HG02970 (cell line): ENCODE measurements around the gene AIFM2.

ENCODE experiments used
- ATAC-seq: cut with Tn5 transposase; IDR thresholded peaks from one replicate; pipeline ENCODE4 v1.9.1; 2021; ENCODE audit warnings: mild to moderate bottlenecking, moderate library complexity, moderate number of reproducible peaks; ENCODE audit not compliant: unreplicated experiment, low FRiP score

The AIFM2 gene

DNA sequence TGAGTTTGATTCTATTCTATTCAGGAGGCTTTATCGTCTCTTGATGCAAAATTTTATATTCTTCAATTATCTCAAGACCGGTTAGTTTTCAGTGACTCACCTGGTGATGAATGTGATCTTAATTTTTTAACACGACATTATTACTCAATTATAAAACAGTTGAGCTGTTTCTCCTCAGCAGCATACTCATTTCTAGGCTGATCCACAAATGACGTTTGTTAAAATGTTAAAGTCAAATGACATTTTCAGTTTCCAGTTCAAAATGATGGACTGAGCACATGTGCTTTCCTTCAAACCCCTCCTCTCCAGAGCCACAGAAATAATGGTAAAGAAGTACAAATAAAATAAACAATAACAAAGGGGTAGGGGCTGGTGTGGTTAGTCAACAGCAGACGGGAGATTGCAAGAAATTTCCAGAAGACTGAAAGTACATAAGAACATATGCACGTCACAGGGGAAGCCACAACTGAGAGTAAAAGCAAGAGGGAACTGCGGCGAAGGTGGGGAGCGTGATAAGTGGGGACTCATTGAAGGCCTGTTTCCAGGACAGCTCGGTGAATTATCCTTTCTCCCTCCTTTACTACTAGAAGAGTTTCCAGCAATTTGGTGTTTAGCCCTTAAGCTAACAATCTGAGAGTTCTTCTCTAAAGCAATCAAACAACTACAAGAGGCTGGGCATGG, 69.1 kb downstream of the AIFM2 start:
- ATAC-seq = no peak
